Sigmoid colon (tissue), 7 donors: Measurements from ENCODE around the gene RHOBTB1. TPM values are rescaled to one million over a fixed set of nuclear protein-coding genes. Genes with fewer than 3 reads are reported as not detected.

ENCODE experiments used
- DNase-seq: peaks from one replicate; pipeline ENCODE4 v3.0.0-alpha.2; 2019
- H3K27ac ChIP-seq, 4 donors: fragments of 200-600 bp; sonication (generic); one replicate each; pipeline ENCODE4 v1.5.1; 2016 to 2019; ENCODE audit warnings: mild to moderate bottlenecking in 1 of 4
- H3K27me3 ChIP-seq, 3 donors: fragments of 200-600 bp; sonication (generic); one replicate each; pipeline ENCODE4 v1.5.1; 2019; ENCODE audit warnings: mild to moderate bottlenecking in 1 of 3
- H3K36me3 ChIP-seq, 4 donors: fragments of 200-600 bp; sonication (generic); one replicate each; pipeline ENCODE4 v1.5.1; 2016 to 2019
- H3K4me1 ChIP-seq, 4 donors: fragments of 200-600 bp; sonication (generic); one replicate each; pipeline ENCODE4 v1.5.1; 2017 to 2019
- H3K4me3 ChIP-seq, 4 donors: fragments of 200-600 bp; sonication (generic); one replicate each; pipeline ENCODE4 v1.5.1; 2017 to 2019; ENCODE audit warnings: mild to moderate bottlenecking in 2 of 4, moderate library complexity in 1 of 4
- H3K9me3 ChIP-seq, 4 donors: fragments of 200-600 bp in 3 of 4; sonication (generic) in 3 of 4; one replicate each; pipeline versions ENCODE4 v1.5.1 to v1.6.1; 2013 to 2019
- CTCF ChIP-seq, 4 experiments: fragments of 450-650 bp in 3 of 4; fragments of 200-600 bp in 1 of 4; IDR thresholded peaks; one replicate each; pipeline ENCODE4 v1.5.1; 2016 to 2019; ENCODE audit warnings: antibody characterized with exemption in 4 of 4, mild to moderate bottlenecking in 3 of 4, moderate library complexity in 2 of 4
- EP300 ChIP-seq, 4 donors: sonication (generic); formaldehyde crosslinking; IDR thresholded peaks; one replicate each; pipeline ENCODE4 v1.6.1; 2017; ENCODE audit warnings: antibody characterized with exemption in 4 of 4
- POLR2A ChIP-seq, 2 donors: fragments of 450-650 bp; IDR thresholded peaks; one replicate each; pipeline ENCODE4 v1.6.1; 2016; ENCODE audit warnings: antibody characterized with exemption in 2 of 2, mild to moderate bottlenecking in 2 of 2, moderate library complexity in 2 of 2
- POLR2AphosphoS5 ChIP-seq, 4 donors: sonication (generic); formaldehyde crosslinking; IDR thresholded peaks; one replicate each; pipeline ENCODE4 v1.6.1; 2017; ENCODE audit warnings: antibody characterized with exemption in 4 of 4
- WGBS, 2 donors: extraction: QIAGEN DNeasy Blood & Tissue Kit; methylation state at CpG; one replicate each; pipeline ENCODE4 v1.1.7; 2013; 5-methylcytosine and 5-hydroxymethylcytosine counted together
- intact Hi-C: fragments of 100-400 bp; cut with DNase I; formaldehyde crosslinking; loops from one replicate; pipeline ENCODE4 v1.15.1; 2023
- polyA plus RNA-seq, 3 donors: library from polyadenylated mRNA; stranded (reverse); fragments of 200-250 nt; gene quantifications; one replicate each; pipeline ENCODE4 v1.2.3, GENCODE V29; 2013
- total RNA-seq, 4 donors: library from RNA; depleted of rRNA; stranded (reverse); fragments of >200 nt; gene quantifications; one replicate each; pipeline ENCODE4 v1.1.0, GENCODE V29; 2016
- donor health status: healthy with polysubstance abuse.
- donor health status: Bipolar disorder and iron deficiency.
- donor health status: healthy.

Gene RHOBTB1
- total and polyA plus RNA-seq, 7 donors = 3.3 to 25.5 (median 8.6) TPM

- 86 to 89% methylated on average over 3 of the region's 3 CpGs for WGBS, 2 donors
- Histone ChIP-seq H3K27ac (no peak overlapping the region), H3K27me3 (no peaks in the 10 kb centered on the region), H3K4me1 (no peaks in the 10 kb centered on the region), H3K36me3 (peaks cover 0 to 35% (median 5%) of the 10 kb centered on the region in 4 donors), H3K4me3 (no peak overlapping the region), H3K9me3 (no peaks in the 10 kb centered on the region)
- intact Hi-C loops = no loop called here
- no peak for DNase-seq
- TF ChIP-seq POLR2A (IDR thresholded peaks at IDR 0.05) (no peak), CTCF (IDR thresholded peaks at IDR 0.05) (no peak), POLR2AphosphoS5 (IDR thresholded peaks at IDR 0.05) (no peak), EP300 (IDR thresholded peaks at IDR 0.05) (no peak)
Observed at GRCh38 chr10:60877061-60877776, 66.8 kb downstream of the RHOBTB1 start.

- H3K4me1 ChIP-seq = no peaks in the 10 kb centered on the region
- no peaks in the 10 kb centered on the region for H3K27me3 ChIP-seq
- no peak overlapping the region for H3K4me3 ChIP-seq
- H3K27ac ChIP-seq = no peak overlapping the region
- H3K9me3 ChIP-seq = no peaks in the 10 kb centered on the region
- intact Hi-C loops = no loop called here
- H3K36me3 ChIP-seq = peaks cover 0 to 57% (median 11%) of the 10 kb centered on the region in 4 donors
- WGBS, 2 donors = 96% methylated on average over 4 of the region's 4 CpGs
- TF ChIP-seq POLR2A (IDR thresholded peaks at IDR 0.05) (no peak), CTCF (IDR thresholded peaks at IDR 0.05) (no peak), EP300 (IDR thresholded peaks at IDR 0.05) (no peak), POLR2AphosphoS5 (IDR thresholded peaks at IDR 0.05) (no peak)
- DNase-seq = no peak
Observed at GRCh38 chr10:60873758-60874157, 70.2 kb downstream of the RHOBTB1 start.

GRCh38 chr10:60872451-60872850, 71.5 kb downstream of the RHOBTB1 start:
- Histone ChIP-seq H3K27me3 (no peaks in the 10 kb centered on the region), H3K9me3 (no peaks in the 10 kb centered on the region), H3K4me3 (no peak overlapping the region), H3K27ac (no peak overlapping the region), H3K36me3 (peaks cover 0 to 48% (median 11%) of the 10 kb centered on the region in 4 donors), H3K4me1 (no peaks in the 10 kb centered on the region)
- intact Hi-C loops = no loop called here
- no peak for DNase-seq
- 95 to 96% methylated on average over 11 of the region's 11 CpGs for WGBS, 2 donors
- TF ChIP-seq POLR2AphosphoS5 (IDR thresholded peaks at IDR 0.05) (no peak), POLR2A (IDR thresholded peaks at IDR 0.05) (no peak), CTCF (IDR thresholded peaks at IDR 0.05) (no peak), EP300 (IDR thresholded peaks at IDR 0.05) (no peak)

- Histone ChIP-seq H3K9me3 (no peaks in the 10 kb centered on the region), H3K4me1 (no peaks in the 10 kb centered on the region), H3K27ac (no peak overlapping the region), H3K4me3 (no peak overlapping the region), H3K27me3 (no peaks in the 10 kb centered on the region), H3K36me3 (peaks cover 0 to 48% (median 11%) of the 10 kb centered on the region in 4 donors)
- WGBS, 2 donors = 88 to 90% methylated on average over 8 of the region's 8 CpGs
- TF ChIP-seq CTCF (IDR thresholded peaks at IDR 0.05) = no peak
- TF ChIP-seq POLR2AphosphoS5 (IDR thresholded peaks at IDR 0.05) = no peak
- no peak for TF ChIP-seq EP300 (IDR thresholded peaks at IDR 0.05)
- no peak for TF ChIP-seq POLR2A (IDR thresholded peaks at IDR 0.05)
- no peak for DNase-seq
- intact Hi-C loops = no loop called here
Observed at GRCh38 chr10:60871215-60871614, 72.8 kb downstream of the RHOBTB1 start.
